Endometrial microvascular endothelial cells (primary cell): ENCODE measurements around the gene COQ6. TPM values are rescaled to one million over a fixed set of nuclear protein-coding genes. Genes with fewer than 3 reads are reported as not detected.
"Not testable (repeated sequence)": the region's sequence is repeated elsewhere in the genome, so short reads cannot be mapped to it uniquely, and the experiment has no call there.

Experiments
- in situ Hi-C: cut with HindIII; loops from 2 replicates; pipeline ENCODE4 v1.10.0; 2017; ENCODE audit warnings: low sequenced_read_pairs, low pct_unique_long_range_greater_than_20kb; ENCODE audit errors: inconsistent ontology term
- total RNA-seq: library from RNA; depleted of rRNA; stranded (reverse); fragments of >200 nt; gene quantifications from one replicate; pipeline ENCODE4 v1.2.3, GENCODE V29; 2015; ENCODE audit errors: inconsistent ontology term

COQ6 gene
- 16.4 TPM for total RNA-seq

DNA sequence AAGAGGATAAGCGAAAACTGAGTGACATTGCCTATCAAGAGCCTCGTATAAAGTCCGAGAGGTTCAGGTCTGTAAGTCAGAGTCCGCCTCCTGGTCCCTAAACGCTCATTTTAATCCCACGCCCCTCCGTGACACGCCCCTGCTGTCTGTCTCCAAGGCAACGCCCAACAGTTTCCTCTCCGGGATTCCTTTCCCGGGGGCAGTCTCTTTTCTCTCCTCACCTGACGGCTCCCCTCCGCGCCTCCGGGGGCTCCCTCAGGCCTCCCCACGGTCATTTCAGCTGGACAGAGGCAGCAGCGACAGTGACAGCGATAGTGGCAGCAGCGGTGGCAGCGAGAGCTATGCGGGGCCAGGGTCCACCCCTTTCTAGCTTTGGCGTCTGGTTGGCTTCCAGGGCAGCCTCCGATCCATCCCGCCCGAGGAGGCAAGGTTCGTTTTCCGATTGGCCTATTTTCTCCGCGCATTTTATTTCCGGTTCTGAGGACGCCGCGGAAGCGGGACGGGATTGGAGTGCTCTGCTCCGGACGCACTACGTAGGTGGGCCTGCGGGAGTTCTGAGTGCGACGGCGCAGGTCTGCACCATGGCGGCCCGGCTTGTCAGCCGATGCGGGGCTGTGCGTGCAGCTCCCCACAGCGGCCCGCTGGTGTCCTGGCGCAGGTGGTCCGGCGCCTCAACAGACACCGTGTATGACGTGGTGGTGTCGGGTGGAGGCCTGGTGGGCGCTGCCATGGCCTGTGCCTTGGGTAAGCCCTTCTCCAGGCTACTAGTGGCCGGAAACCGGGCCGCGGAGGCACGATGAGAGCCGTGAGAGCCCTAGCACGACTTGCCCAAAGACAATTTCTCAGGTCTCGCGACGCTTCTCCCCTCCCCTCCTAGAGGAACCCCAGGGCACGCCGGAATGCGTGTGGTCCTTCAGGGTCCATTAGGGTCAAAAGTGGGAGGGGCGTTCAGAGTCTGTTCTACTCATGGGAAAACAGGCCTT lies at the start of gene COQ6, which contains the start of gene FAM161B:
COQ6 (plus strand) TSS at position 551 of the 983 bp plus-strand sequence; CDS start at position 582, 31 bp downstream.
FAM161B (minus strand) TSS at position 343 of the 983 bp plus-strand sequence; CDS start at position 275, 68 bp downstream.
- in situ Hi-C loops: no loop called here

DNA sequence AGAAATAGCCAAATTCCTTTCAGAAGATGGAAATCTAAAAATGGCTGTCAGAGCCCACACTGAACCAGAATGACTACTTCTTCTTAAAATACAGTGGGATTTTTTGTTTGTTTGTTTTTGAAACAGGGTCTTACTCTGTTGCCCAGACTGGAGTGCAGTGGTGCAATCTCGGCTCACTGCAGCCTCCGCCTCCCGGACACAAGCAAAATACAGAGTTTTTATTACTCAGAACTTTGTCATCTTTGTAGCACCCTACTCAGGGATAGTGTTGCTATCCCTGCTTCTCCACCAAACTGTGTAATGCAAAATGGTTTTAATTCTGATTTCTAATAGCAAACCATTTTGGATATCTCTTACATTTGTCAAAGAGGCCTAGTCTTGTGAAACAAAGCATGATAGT lies 47.1 kb upstream of the COQ6 start:
- in situ Hi-C loops: no loop called here

DNA sequence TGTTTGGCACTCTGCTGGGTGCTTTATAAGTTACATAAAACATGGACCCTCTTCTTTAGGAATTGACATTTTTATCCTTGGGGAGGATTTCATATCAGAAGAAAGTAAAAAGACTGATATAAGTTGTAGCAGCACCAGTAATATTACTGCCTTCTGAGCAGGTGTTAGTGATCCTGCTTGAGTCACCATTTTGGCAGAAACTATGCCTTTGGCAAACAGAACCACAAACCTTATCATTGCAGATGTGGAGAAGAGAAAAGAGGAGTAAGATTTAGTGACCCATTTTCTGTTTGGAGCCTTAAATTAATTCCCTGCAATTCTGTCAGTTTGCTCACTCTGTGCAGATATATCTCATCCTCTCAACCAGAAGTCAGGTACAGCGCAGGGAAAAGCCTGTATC lies 40.4 kb upstream of the COQ6 start:
- in situ Hi-C loops: no loop called here

DNA sequence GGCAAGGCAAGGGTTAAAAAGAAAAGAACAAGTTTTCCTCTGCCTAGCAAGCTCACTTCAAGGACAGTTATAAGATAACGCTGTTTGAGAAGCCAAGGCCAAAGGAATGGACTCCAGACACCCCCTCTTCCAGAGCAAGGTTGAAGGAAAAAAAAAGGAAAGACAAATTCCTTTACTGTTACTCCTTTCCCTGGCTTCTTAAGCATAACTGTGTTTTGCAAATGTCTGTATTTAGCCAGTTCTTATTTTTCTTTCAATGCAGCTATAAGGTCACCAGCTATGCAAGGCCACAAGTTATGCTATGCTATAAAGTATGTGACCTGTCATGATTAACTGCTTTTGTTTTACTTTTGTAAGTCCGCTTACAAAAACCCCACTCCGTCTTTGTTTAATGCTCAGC lies 36.8 kb upstream of the COQ6 start:
- in situ Hi-C loops: no loop called here

DNA sequence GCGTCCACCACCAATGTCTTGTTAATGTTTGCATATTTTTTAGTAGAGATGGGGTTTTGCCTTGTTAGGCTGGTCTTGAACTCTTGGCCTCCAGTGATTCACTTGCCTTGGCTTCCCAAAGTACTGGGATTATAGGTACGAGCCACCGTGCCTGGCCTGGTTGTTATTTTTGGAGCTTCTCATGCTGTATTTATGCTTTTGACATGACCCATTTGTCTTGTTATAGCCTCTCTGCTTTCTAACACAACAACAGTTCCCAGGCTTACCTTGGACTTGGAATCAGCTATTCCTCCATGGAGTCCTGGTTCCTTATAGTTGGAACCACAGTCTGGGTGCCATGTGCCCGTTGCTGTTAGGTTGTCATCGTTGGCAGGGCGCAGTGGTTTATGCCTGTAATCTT lies 33.8 kb upstream of the COQ6 start:
- in situ Hi-C loops: no loop called here

DNA sequence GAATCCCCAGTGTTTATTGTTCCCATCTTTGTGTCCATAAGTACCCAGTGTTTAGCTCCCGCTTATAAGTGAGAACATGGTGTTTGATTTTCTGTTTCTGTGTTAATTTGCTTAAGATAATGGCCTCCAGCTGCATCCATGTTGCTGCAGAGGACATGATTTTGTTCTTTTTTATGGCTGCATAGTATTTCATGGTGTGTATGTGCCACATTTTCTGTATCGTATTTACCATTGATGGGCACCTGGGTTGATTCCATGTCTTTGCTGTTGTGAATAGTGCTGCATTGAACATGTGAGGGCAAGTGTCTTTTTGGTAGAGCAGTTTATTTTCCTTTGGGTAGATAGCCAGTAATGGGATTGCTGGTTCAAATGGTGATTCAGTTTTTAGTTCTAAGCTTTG lies 30.6 kb upstream of the COQ6 start:
- in situ Hi-C loops: not testable (repeated sequence)

DNA sequence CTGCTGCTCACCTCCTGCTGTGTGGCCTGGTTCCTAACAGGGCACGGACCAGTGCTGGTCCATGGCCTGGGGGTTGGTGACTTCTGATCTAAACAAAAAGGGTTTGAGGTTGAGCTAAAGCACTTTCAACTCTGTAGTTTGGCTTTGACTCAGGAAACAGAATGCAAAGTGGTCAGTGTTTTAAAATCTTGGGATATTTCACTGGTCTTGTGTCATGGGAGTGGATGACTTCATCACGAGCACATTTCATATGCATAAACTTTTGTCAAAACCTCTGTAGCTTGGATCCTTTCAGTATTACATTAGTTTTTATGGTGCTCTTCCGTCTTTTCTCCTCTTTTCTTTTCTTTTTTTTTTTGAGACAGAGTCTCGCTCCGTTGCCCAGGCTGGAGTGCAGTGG lies 25.8 kb upstream of the COQ6 start:
- in situ Hi-C loops: no loop called here

DNA sequence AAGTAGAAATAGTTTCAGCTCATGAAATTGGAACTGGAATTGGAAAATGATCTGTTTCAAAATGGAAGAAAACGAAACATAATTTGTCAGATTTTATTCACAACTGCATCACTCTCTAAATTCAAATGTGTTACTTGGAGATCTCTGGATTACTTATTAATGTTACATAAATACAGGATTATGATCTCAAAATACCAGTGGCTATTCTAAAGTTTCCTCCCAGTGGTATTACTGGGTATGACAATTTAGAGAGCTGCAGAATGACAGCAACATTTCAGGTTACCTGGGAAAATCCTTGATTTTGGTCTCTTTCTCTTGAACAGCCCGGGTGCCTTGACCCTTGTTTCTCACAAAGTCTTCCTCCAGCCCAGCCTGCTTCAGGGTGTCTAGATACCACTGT lies 14.4 kb upstream of the COQ6 start:
- in situ Hi-C loops: no loop called here

DNA sequence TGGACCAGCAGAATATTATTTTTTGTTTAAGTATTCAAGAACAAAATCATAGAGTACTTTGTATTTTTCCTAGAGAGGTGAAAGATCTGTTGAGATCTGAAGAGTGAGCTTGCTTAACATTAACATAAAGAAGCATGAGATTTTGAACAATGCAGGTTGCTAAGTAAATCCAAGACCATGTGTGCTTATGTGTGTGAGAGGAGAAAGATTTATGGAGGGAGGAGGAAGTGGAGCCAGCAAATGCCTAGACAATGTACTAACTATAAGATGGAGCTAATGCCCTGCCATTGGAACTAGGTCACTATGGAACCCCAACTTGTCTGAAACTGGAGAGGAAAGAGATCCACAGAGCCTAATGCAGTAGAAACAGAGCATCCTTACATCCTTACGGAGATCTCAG lies 13.6 kb upstream of the COQ6 start:
- in situ Hi-C loops: no loop called here

DNA sequence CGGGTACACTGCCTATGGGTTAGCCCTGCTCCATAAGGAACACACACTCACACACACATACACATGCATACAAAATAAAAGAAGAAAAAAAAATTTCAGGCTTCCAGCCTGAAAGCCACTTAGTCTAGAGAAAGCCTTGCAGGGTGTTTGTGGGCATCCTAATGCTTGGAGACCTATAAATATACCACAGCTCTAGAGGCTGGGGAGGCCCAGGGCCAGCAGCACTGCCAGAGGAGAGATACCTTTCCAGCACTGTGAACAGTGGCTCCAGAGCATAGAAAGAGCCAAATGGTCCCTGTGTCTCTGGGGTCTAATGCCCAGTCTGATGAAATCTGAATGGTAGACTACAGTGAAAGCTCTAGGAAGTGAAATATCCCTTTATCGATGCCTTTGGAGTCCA lies 13.1 kb upstream of the COQ6 start:
- in situ Hi-C loops: no loop called here

DNA sequence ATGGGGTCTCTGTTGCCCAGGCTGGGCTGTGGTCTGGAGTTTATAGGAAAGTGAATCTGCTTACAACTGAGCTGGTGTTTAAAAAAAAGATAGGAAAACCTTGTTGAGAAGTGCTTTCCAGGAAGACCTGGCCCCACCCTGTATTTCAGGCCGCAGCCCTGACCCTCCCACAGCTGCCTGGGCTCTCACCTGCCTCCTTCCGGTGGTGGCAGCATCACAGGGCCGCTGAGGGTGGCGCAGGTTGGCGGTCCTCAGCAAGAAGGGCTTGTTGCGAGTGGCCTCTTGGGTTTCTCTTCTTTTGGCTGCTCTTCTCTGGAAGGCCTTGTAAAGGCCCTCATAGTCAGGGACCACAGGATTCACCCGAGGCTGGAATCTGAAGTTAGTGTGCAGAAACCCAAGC lies 7.9 kb upstream of the COQ6 start:
- in situ Hi-C loops: no loop called here

DNA sequence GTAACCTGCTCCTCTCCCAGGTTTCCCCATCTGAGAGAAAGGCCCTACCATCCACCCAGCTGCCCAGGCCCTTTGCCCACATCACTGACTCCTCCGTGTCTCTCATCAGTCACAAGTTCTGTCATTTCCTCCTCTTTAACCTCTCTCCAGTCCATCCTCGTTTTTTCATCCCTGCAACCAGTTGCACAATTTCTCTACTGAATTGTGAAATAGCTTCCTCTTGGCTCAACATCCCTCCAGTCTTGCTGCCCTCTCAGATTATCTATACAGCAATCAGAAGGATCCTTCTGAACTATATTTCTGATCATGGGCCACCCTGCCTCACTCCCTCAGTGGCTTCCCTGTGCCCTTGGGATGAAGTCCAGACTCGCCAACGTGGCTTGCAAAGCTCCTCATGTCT lies 7.0 kb upstream of the COQ6 start:
- in situ Hi-C loops: no loop called here

DNA sequence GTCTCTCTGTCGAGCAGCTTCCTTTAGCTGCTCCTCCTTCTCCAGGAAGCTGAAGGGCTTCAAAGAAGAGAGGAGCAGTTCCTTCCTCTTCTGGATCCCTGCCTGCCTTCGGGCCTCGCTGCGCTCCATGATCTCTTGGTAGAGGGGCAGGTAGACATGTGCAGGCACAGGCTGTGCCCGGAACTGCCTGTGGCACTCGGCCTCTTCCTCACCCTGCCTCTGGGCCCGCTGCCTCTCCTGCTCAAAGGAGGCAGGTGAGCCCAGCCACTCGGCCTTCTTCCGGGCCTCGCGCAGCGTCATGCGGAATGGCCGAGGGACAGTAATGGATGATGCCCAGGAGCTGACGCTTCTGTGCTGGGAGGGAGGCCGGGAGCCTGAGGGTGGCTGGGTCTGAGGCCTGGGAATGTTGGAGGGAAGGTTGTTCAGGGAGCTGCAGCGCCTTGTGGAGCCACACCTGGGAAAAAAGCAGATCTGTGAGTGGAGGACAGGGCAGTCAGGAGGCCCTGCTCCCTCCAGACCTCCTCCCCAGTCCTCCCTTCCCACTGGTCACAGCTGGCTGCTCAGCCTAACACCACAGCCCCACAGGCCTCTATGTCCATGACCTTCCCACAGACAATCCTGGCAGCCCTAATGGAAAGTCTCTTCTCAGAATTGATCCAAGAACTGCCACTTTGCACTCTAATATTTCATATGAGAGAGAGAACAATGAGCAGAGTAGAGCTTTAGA lies 5.5 kb upstream of the COQ6 start:
- in situ Hi-C loops: no loop called here

DNA sequence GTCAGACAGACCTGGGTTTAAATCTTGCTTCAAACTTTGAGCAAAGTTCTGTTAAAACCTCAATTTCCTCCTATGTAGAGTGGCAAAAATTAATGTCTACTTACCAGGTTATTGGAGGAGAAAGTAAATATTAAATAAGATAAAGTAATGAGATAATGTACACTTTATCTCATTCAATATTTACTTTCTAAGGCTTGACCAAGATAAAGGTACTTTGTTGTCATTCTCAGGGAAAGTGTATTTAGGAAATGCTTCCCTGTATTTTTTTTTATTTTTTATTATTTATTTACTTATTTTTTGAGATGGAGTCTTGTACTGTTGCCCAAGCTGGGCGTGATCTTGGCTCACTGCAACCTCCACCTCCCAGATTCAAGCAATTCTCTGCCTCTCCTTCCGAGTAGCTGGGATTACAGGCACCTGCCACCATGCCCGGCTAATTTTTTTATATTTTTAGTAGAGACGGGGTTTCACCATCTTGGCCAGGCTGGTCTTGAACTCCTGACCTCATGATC lies 4.9 kb upstream of the COQ6 start:
- in situ Hi-C loops: no loop called here

DNA sequence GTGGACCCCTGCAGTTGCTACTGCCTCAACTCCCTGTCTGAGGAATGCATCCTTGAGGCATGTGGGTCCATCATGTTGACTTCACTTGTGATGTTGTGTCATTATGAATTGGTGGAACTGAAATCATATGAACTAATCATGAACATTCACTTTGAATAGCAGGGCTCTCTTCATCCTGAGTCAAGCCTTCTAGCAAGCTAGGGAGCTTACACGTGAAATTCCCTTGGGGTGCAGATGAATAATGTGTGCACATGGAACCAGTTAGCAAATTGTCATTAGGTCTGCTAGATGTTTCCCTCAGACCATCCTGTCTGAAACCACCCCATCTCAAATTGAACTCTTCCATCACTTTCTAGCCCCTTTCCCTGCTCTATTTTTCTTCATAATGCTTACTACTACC lies 3.6 kb downstream of the COQ6 start:
- in situ Hi-C loops: no loop called here

DNA sequence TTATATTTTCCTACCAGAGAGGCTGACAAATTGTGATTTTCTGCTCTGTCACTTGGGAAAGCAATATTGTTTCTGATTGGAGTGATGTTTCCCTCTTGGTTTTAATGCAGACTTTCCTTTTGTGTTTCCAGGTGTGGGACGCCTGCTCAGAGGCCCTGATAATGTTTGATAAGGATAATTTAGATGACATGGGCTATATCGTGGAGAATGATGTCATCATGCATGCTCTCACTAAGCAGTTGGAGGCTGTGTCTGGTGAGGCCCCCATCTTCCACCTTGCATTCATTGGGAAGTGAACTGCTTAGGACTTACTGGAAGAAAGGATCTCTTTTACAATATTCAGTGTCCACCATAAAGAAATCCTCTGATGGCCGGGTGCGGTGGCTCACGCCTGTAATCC lies 5.6 kb downstream of the COQ6 start:
- in situ Hi-C loops: no loop called here

DNA sequence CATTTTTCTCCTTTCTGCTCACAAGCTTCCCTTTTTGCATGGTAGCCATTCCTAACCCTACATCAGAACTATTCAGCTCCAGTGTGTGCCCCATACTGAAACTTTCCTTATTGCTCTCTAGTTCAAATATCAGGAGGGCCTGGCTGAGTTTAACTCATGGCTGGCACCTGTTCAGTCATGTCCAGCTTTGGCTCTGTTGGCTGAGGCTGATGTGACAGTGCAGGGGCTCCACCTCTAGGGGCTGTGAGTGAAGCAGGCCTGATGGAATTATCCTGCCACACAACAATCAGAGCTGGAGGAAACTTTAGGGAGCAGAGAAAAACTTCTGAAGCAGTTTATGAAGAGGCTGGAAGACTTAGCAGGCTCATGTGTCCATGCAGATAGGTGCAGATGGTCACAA lies 8.5 kb downstream of the COQ6 start:
- in situ Hi-C loops: no loop called here

DNA sequence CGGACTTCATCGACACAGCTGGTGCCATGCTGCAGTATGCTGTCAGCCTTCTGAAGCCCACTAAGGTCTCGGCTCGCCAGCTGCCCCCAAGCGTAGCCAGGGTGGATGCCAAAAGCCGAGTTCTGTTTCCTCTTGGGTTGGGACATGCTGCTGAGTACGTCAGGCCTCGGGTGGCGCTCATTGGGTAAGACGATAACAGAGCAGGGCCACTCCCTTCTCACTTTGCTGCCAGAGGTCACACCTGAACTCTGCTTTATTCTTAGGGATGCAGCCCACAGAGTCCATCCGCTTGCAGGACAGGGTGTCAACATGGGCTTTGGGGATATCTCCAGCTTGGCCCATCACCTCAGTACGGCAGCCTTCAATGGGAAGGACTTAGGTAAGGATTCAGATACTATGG lies 11.1 kb downstream of the COQ6 start:
- in situ Hi-C loops: no loop called here

DNA sequence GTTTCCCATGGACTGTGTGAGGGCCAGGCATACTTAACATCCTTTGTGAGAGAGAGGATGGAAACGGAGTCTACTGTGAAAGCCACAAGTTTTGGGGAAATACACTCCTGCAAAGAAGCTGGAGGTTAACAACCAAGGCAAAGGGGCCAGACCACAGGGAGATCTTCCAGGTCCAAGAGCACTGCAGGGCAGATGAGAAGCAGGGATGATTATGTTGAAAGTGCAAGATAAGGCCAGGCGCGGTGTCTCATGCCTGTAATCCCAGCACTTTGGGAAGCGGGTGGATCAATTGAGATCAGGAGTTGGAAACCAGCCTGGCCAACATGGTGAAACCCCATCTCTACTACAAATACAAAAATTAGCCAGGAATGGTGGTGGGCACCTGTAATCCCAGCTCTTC lies 15.1 kb downstream of the COQ6 start:
- in situ Hi-C loops: no loop called here

DNA sequence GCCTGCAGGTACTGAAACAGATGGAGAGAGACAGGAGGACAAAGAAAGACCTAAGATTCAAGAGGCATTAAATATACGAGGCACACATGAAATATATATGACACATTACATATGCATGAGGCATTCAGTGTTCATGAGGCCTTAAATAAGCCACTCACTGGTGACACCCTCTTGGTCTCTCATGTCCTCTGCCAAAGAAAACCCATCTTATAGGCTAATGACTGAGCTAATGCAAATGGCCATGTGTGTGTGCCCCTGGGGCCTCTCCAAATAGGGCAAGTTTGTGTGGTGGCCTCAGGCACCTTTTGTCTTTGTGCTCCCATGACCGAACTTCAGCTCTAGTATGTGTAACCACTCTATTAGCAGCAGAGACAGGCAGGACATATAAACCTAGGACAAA lies 18.8 kb downstream of the COQ6 start:
- in situ Hi-C loops: no loop called here
